CD4-positive, alpha-beta T cell treated with Interleukin-6 for 4 hours (primary cell): ENCODE data around the gene PJA2.
"Not testable (repeated sequence)": the region's sequence is repeated elsewhere in the genome, so short reads cannot be mapped to it uniquely, and the experiment has no call there.

Experiments
- DNase-seq: peaks from one replicate; pipeline ENCODE4 v3.0.0-alpha.2; 2020; ENCODE audit warnings: mixed read lengths

The PJA2 gene

DNA sequence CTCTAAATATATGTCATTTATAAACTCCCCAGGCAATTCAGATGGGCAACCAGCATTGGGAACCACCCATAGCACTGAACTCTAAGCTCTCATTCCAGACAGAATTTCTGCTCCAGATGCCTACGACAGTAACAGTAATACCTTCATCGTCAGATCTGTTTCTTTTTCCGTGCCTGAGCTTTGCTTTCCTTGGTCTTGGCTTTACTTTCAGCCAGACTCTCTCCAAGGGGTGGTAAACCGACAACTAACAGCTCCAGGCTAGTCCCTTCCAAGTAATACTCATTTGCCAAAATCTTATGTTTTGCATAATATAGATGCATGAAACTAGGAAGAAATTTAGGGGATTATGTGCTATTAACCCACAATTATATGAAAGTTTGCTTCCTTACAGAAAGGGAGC, 102.3 kb downstream of the PJA2 start:
- no peak for DNase-seq

GRCh38 chr5:109305352-109305751, 104.4 kb downstream of the PJA2 start:
- DNase-seq: no peak

DNA sequence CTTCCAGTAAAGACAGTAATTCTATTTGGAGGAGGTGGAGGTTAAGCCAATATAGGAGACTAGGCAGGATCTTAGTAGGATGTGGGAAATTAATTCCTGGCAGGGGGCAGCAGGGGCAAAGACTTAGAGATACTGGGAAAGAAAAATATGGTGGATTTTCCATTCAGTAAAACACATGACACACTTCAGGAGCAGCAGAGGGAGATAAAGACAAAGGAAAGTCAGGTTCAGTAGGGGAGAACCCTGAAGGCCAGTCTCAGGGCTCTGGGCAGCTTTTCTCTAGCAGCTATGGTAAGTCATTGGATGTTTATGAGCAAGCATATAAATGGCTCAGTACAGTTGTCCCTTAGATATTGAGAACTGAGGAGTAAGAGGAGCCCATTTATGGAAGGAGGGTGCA, 105.5 kb downstream of the PJA2 start:
- no peak for DNase-seq

- no peak for DNase-seq
Observed at GRCh38 chr5:109300367-109300766, 109.4 kb downstream of the PJA2 start.

- no peak for DNase-seq
Observed at GRCh38 chr5:109299557-109299956, 110.2 kb downstream of the PJA2 start.

GRCh38 chr5:109298794-109299193, 111.0 kb downstream of the PJA2 start:
- DNase-seq: no peak

DNA sequence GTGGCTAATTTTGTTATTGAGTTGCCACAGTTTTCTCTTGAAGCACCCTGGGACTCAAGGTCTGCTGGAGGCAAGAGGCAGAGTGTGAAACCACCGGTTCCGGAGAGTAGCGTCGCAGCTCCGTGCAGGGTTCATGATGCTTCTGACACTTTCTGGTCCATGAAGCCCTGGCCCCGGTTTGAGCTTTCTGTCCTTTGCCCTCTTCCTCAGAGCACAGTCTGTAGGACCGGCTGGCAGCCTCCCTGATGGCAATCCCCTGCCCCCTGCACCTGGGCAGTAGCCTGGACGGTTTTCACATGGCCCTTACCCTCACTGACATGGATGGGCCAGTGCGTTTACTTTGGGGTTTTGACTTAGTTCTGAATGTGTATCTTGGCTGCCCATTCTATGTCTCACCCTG, 111.9 kb downstream of the PJA2 start:
- no peak for DNase-seq

- DNase-seq: no peak
Observed at GRCh38 chr5:109291090-109291489, 118.7 kb downstream of the PJA2 start.

DNA sequence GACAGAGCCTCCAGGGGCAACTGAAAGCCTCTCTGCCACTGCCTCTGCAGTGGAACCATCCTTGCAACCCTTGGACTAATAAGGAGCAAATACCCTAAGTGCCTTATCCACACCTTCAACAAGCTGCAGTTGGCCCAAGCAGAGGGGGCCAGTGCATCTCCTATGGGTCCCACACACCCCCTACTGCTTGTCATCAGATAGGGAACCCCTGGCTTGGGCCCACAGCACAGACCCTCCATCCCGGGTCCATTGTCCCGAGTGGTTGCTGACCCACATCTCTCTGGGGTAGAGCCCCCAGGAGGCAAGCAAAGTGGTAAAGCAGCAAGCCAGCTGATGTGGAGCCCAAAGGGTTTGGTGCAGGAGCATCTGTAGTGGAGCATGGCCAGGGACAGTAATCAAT, 119.5 kb downstream of the PJA2 start:
- no peak for DNase-seq

- not testable (repeated sequence) for DNase-seq
Observed at GRCh38 chr5:109286628-109287027, 123.1 kb downstream of the PJA2 start.
